ENCODE measurements around the gene FZD1.

- TF ChIP-seq POLR2AphosphoS5 (IDR thresholded peaks at IDR 0.05; ENCODE audit: low read depth): no peak
- no peak for TF ChIP-seq REST (IDR thresholded peaks at IDR 0.05; ENCODE audit: unreplicated experiment)
- TF ChIP-seq EZH2phosphoT487 (IDR thresholded peaks at IDR 0.05; ENCODE audit: unreplicated experiment): no peak
- TF ChIP-seq, protein P1, sequence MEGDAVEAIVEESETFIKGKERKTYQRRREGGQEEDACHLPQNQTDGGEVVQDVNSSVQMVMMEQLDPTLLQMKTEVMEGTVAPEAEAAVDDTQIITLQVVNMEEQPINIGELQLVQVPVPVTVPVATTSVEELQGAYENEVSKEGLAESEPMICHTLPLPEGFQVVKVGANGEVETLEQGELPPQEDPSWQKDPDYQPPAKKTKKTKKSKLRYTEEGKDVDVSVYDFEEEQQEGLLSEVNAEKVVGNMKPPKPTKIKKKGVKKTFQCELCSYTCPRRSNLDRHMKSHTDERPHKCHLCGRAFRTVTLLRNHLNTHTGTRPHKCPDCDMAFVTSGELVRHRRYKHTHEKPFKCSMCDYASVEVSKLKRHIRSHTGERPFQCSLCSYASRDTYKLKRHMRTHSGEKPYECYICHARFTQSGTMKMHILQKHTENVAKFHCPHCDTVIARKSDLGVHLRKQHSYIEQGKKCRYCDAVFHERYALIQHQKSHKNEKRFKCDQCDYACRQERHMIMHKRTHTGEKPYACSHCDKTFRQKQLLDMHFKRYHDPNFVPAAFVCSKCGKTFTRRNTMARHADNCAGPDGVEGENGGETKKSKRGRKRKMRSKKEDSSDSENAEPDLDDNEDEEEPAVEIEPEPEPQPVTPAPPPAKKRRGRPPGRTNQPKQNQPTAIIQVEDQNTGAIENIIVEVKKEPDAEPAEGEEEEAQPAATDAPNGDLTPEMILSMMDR (conservative IDR thresholded peaks at IDR 0.05; ENCODE audit: low read depth in 2 of 2): no peak
- TF ChIP-seq EZH2 (IDR thresholded peaks at IDR 0.05; ENCODE audit: low read depth, unreplicated experiment): no peak
- no peak for TF ChIP-seq ZNF114 (CRISPR knock-in tag; IDR thresholded peaks at IDR 0.05)
- TF ChIP-seq CREB1 (CRISPR knock-in tag; IDR thresholded peaks at IDR 0.05; ENCODE audit: low read depth): no peak
- TF ChIP-seq JUNB (IDR thresholded peaks at IDR 0.05; ENCODE audit: unreplicated experiment): no peak
These were observed 16.4 kb downstream of the FZD1 start for GRCh38 chr7:91280604-91281003.
